GM19193 (cell line): ENCODE data around the gene NFE2.

ENCODE experiments used
- POLR2A ChIP-seq: IDR thresholded peaks from 4 replicates; pipeline ENCODE4 v1.6.1; 2011; ENCODE audit not compliant: insufficient read depth, insufficient read length; ENCODE audit errors: extremely low read depth

The NFE2 gene

DNA sequence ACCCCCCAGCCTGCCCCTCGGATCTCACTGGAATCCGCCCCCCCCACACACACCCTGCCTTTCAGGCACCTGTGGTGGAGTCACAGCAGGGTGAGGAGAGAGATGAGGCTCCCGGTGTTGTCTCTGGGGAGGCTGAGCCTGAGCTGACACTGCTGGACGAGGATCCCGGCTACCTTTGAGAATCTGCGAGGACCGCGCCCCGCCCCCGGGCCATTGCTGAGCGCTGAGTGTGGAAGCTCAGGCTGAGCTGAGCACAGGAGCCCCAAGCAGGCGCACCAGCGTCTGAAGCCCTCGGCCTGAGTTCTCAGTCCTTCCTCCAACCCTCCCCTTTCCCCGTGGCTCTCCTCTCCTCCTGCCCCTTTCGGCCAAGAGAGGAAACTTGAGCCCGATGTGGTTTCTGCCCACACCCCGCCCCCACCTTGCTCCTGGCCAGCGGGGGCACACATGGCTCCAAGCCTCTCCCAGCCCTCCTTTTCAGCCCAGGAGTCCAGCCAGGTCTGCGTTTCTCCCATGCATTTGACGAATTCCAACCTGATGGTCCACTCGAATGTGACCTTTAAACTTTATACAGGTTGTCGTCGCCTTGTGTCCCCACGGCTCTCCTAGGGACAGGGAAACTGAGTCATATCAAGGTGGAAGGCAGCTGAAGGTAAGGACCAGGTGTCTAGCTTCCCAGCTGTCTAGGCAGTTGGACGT lies at the start of gene NFE2:
Gene NFE2, minus strand, starts transcription at position 284 of the 696 bp plus-strand sequence. CDS start 5,767 bp downstream, outside the sequence.
- TF ChIP-seq POLR2A = no peak

DNA sequence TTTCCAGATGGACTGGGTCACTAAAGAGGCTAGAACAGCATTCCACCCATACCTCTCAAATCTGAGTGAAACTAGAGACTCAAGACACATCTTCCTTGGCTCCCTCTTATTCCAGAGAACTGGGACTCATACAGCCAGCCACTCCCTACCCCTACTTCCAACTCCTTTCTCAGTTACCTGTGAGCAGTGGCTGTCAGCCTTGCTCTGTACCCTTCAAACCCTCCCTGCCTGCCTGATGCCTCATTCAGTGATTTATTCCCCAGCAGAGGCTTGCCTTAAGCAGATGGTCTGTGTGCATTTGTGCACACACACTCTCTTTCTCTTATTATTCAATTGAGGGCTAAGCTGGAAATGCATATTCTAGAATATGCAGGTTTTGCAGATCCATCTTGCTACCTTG lies 48.9 kb upstream of the NFE2 start:
- TF ChIP-seq POLR2A = no peak

DNA sequence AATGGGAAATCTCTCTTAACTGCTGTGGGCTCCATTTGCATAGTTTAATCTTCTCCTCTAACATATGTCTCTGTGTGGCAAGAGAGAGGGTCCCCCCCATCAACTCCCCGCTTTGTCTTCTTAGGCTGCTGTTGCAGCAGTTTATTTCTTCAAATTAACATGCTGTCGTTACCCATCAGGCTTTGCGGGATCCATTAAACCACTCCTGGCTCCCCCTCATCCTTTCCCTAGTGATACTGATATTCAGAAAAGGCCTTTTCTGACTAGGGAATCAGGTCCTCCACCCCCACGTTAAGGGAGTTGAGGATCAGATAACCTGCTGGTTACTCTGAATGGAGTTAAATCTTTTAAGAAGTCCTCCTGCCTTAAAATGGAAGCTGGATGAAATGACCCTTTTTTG lies 48.2 kb upstream of the NFE2 start:
- TF ChIP-seq POLR2A = no peak

DNA sequence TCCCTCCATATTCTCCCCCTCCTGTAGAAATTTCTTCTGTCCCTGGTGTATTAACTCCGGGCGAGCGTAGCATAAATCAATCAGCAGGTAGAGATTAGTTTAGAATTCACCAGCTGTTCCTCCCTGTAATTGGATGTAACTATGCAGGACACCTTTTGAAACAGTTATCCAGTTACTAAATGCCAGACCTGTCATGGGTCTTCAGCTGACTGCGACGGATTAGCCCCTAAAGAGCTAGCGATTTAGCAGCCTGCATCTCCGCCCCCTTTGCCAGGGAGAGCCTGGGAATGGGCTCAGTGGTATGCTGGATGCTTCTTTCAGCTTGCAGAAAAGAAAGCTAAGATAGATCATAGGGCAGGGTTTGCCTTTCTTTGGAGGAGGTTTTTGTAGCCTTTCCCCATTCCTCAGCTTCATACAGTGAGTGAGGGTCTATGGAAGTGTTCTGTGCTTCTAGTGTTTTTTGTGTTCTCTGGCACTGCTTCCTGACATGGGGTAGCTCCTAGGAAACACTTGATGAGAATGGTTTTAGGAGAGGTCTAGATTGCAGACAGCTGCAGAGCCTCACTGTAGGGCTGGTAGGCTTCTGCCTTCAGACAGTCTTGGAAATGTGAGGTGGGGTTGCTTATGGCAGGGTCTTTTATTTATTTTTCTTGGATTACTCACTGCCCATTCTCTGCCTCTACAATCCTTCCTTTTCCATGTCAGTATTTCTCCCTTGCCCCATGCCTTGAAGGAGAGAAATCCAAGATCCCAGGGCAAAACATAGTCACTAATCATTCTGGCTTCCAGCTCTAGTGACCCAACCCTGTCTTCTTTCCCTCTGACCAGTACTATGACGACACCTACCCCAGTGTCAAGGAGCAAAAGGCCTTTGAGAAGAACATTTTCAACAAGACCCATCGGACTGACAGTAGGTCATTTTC lies 40.8 kb upstream of the NFE2 start:
- TF ChIP-seq POLR2A = no peak

DNA sequence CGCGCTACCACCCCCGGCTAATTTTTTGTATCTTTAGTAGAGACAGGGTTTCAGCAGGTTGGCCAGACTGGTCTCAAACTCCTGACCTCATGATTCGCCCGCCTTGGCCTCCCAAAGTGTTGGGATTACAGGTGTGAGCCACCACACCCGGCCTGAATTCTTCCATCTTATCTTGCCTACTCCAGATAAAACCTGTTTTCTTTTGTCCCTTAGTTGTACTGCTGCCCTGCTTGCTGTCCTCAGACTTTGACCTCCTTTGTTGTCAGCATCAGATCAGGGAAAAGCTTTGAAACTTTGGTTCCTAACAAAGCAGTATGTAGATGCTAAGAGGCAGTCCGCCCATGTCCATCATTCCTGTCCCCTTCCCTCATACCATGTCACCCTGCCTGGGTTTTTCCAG lies 40.0 kb upstream of the NFE2 start:
- TF ChIP-seq POLR2A = no peak

DNA sequence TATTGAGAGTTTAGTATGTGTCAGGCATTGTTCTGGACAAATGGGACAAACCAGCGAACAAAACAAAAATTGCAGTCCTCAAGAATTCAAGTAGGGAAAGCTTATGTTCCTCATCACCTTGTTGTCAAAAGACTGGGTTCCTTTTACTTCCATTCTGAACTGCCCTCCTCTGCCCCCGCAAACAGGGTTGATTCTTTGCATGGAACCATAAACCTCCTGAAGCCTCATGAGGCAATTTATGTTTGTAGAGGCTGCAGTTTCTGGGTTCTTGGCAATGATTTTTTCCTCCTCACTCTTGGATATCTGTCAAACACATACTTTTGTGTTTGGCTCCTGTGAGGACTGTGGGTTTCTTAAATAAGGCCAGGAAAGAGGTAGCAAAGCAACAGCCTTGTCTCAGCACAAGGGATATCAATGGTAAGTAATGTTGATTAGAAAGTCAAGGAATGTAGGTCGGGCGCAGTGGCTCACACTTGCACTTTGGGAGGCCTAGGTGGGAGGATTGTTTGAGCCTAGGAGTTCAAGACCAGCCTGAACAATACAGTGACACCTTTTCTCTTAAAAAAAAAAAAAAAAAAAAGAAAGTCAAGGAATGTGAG lies 38.0 kb upstream of the NFE2 start:
- TF ChIP-seq POLR2A = no peak

DNA sequence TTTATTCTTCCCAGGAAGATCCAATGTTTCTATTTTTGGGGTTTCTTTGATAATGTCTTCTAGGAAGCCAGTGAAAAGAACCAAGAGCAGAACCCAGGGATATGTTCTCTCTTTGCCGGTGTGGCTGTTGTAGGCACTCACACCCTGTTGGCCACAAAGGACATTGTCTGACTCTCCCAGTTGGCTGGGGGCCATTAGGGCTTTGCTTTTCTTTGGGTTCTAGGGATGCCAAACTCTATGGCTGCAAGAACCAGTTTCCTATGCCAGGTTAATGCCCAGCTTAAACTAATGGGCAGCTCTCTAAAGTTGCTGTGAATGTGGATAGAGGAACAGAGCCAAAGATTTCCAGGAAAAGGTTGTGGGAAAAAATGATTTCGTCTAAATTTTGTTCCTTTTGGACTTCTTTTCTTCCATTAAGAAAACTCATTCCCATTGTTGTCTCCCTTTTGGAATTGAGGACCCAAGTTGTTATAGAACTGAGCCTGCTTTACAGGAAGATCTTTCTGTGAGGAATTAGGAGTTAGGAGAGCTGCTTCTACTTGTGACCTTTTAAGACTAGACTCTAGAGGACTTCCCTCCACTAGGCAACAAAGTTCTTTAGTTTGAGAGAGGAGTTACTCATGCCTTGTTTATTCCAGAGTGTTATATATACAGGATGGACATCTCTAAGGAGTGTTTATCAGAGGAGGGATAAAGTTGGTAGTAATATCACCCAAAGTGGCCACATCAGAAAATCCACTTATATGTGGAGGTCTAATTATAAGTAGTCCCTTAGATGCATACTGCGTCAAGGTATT lies 37.2 kb upstream of the NFE2 start:
- no peak for TF ChIP-seq POLR2A

DNA sequence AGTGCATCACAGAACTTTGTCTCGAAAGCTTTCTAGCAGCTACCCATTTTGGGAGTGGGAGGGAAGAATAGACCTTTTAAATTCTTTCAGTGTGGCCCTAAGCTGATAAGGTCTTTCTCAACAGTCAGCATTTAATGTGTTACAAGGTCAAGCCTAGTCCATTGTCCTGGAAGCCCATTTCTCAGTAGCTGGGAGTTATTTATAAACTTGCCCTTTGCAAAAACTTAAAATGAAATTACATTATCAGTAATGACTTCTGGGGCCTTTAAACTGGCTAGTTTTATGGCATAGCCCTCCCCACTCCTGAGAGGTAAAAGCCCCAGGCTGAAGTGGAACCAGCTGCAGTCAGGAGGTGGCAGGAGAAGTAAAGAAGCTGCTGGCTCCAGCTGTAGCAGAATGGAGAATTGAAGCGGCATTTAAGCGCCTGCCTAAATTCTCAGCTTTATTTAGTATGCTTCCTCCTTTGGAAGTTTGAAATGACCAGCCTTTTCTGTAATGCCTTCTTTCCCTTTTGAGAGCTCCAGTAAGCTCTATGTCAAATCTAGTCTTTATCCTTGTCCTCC lies 36.5 kb upstream of the NFE2 start:
- no peak for TF ChIP-seq POLR2A

DNA sequence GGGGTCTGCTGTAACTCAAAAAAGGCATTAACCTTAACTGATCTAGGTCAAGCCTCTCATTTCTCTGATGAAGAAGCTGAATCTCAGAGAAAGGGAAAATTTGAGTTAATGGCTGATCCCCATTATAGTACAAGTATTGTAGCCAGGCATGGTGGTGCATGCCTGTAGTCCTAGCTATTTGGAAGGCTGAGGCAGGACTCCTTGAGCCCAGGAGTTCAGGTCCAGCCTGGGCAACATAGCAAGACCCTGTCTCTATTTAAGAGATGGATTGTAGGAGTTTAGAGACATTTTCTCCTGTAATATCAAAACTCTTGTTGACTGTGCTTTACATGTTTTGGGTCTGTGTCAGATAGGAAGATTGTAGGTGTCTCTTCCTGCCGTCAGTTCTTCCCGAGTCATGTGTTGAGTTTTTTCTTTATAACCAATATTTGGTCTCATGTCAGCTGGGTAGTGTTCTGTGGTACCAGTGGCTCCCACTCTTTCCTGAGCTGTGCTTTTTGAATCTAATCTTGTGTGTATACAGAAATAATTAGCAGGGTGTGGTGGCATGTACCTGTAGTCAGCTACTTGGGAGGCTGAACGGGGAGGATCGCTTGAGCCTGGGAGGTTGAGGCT lies 32.7 kb upstream of the NFE2 start:
- TF ChIP-seq POLR2A = no peak

DNA sequence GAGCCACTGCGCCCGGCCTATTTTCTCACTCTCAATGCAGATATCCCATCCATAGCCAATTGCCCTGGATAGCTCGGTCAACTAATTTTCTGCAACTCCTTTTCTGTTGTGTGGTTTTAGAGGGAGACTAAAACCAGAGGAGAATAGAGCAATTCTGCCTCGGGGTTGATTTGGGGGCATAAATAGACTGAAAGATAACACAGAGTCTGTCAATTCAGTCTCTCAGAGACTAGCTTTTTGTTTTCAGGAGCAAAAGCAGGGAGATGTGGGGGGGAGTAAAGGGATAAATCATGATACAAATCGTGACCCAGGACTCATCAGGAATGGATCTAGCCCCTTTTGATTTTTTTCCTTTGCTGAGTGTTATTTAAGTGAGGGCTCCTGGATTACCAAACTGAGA lies 30.6 kb upstream of the NFE2 start:
- TF ChIP-seq POLR2A = no peak

DNA sequence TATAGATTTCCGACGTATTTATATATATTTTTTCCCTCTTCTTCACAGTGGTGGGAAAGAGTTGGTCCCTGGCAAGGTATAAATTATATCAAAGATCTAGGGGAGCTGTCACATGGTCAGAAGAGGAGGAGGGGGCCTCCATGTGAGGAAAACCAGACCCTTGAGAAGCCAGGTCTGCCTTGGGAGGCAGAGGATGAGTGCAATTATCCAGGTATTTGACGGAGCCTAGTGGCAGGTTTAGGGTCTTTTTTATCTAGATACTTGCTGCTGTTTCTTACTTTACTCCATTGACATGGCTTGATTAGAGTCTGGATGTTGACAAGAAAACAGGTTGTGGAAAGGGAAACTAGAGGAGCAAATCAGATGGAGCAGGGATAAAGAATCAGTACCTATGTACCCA lies 29.6 kb upstream of the NFE2 start:
- no peak for TF ChIP-seq POLR2A

DNA sequence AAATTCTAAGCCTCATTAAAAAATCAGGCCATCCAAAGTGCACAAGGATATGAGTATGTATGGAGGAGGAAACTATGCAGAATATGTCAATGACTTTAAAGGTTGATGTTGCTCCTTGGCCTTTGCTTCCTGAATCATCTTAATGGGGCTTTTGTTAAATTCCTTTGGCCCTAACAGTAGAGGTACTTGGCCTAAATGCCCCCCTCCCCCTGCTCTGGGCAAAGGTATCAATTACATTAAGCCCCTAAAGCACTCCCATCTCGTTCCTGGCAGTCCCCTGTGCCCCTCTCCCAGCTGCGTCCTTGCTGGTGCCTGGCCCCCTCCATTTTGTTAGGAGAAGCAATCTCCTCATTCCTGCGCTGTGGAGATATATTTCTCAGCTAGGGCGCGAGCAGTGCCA lies 28.9 kb upstream of the NFE2 start:
- no peak for TF ChIP-seq POLR2A

DNA sequence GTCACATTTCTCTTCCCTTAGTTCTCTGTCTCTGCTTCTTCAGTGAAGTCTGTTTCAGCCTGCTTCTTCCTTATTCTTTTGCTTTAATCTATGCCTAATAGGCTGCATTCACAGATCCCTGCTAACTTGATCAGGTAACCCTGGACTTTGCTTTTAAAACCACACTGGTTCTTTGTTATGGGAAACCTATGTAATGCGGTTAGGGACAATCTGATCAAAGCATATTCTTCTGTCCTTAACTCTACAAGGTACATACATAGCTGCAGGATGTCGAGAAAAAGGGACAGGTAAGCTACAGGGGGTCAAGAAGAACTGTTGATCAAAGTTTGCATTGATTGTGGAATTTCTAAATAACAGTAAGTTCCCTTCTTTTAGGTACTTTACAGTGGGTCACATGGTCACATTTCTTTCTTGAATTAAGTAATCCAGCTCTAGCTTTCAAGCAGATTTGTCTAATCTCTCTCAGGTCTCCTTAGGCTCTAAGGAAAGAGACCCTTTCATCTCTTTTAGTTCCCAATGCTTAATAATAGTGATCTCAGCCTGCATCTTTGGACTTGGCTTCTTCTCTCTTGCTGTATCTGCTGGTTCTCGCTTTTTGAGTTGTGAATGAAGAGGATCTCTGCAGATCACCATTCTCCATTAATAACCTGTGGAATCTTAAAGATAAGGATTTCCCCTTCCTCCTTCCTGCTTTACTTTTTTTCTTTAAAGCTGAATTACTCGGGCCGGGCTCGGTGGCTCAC lies 28.0 kb upstream of the NFE2 start:
- no peak for TF ChIP-seq POLR2A
